Adrenal gland (tissue), 12 donors: Measurements from ENCODE around the gene ZDHHC14. TPM values are rescaled to one million over a fixed set of nuclear protein-coding genes. Genes with fewer than 3 reads are reported as not detected.
"Not testable (repeated sequence)": the region's sequence is repeated elsewhere in the genome, so short reads cannot be mapped to it uniquely, and the experiment has no call there.

ENCODE experiments used
- DNase-seq, 7 donors: peaks; one replicate each; pipeline ENCODE4 v3.0.0-alpha.2; 2019 to 2020
- H3K27ac ChIP-seq, 5 donors: fragments of 200-600 bp; sonication (generic) in 4 of 5; 1 replicate in 3 of 5; 2 replicates in 2 of 5; pipeline versions ENCODE4 v1.5.1 to v1.8.0; 2016 to 2020; ENCODE audit warnings: mild to moderate bottlenecking in 1 of 5
- H3K27me3 ChIP-seq: fragments of 200-600 bp; 2 replicates; pipeline ENCODE4 v1.8.0; 2021
- H3K36me3 ChIP-seq, 2 donors: fragments of 200-600 bp; replicated peaks in 1 of 2; 1 replicate in 1 of 2; 2 replicates in 1 of 2; pipeline versions ENCODE4 v1.5.1 to v1.8.0; 2018 to 2022
- H3K4me1 ChIP-seq, 2 donors: fragments of 200-600 bp; replicated peaks in 1 of 2; 1 replicate in 1 of 2; 2 replicates in 1 of 2; pipeline versions ENCODE4 v1.5.1 to v1.8.0; 2018 to 2021
- H3K4me3 ChIP-seq, 4 donors: fragments of 200-600 bp; sonication (generic) in 3 of 4; one replicate each; pipeline ENCODE4 v1.5.1; 2016 to 2018
- H3K9me3 ChIP-seq, 3 donors: fragments of 200-600 bp; sonication (generic) in 1 of 3; replicated peaks in 1 of 3; 1 replicate in 2 of 3; 2 replicates in 1 of 3; pipeline versions ENCODE4 v1.5.1 to v1.8.0; 2016 to 2021
- POLR2A ChIP-seq, 2 donors: fragments of 450-650 bp; IDR thresholded peaks; one replicate each; pipeline ENCODE4 v1.6.1; 2017; ENCODE audit warnings: antibody characterized with exemption in 2 of 2, mild to moderate bottlenecking in 2 of 2, moderate library complexity in 1 of 2
- WGBS, 4 donors: extraction: QIAGEN DNeasy Blood & Tissue Kit in 2 of 4; methylation state at CpG; one replicate each; pipeline versions ENCODE4 v1.1.5 to v1.1.7; 2013 to 2017; 5-methylcytosine and 5-hydroxymethylcytosine counted together
- intact Hi-C, 2 donors: fragments of 100-400 bp; cut with DNase I; formaldehyde crosslinking; loops; one replicate each; pipeline versions ENCODE4 v1.14.1 to v1.15.0; 2022 to 2023
- polyA plus RNA-seq, 3 donors: library from polyadenylated mRNA; stranded (reverse); fragments of 200-250 nt in 2 of 3; fragments of 350-450 nt in 1 of 3; fragmentation: Illumina TruSeq in 1 of 3; extraction: RNeasy Lipid Tissue Mini Kit (QIAGEN cat#74804) in 1 of 3; gene quantifications; one replicate each; pipeline ENCODE4 v1.2.3, GENCODE V29; 2013 to 2014
- total RNA-seq, 9 donors: library from RNA; depleted of rRNA in 4 of 9; stranded (reverse); fragments of >200 nt in 4 of 9; fragments of 120-200 nt in 1 of 9; fragmentation: NEBNext Ultra II Directional in 1 of 9; extraction: Animal tissue kit (Norgen Biotek cat#: 25700) in 1 of 9; gene quantifications; one replicate each; pipeline versions ENCODE4 v1.1.0 to v1.2.4, GENCODE V29; 2013 to 2023
- TF ChIP-seq, protein P1 (sequence below), 6 experiments: fragments of 450-650 bp in 4 of 6; fragments of 200-600 bp in 2 of 6; sonication (generic) in 1 of 6; IDR thresholded peaks; 1 replicate in 5 of 6; 2 replicates in 1 of 6; pipeline versions ENCODE4 v1.5.1 to v1.8.0; 2016 to 2021; ENCODE audit warnings: antibody characterized with exemption in 6 of 6, mild to moderate bottlenecking in 2 of 6, moderate library complexity in 1 of 6
- donor health status: healthy with polysubstance abuse.
- donor health status: Bipolar disorder and iron deficiency.
- donor health status: DM: yes; HTN: yes; CAD: no.
- donor health status: DM: no; HTN: no; CAD: no.
- donor health status: DM: no; HTN: no; CAD: no.
- donor health status: DM: yes; HTN: yes; CAD: no.

ZDHHC14 gene
- total and polyA plus RNA-seq, 12 donors = 3.8 to 14.3 (median 8.8) TPM

DNA sequence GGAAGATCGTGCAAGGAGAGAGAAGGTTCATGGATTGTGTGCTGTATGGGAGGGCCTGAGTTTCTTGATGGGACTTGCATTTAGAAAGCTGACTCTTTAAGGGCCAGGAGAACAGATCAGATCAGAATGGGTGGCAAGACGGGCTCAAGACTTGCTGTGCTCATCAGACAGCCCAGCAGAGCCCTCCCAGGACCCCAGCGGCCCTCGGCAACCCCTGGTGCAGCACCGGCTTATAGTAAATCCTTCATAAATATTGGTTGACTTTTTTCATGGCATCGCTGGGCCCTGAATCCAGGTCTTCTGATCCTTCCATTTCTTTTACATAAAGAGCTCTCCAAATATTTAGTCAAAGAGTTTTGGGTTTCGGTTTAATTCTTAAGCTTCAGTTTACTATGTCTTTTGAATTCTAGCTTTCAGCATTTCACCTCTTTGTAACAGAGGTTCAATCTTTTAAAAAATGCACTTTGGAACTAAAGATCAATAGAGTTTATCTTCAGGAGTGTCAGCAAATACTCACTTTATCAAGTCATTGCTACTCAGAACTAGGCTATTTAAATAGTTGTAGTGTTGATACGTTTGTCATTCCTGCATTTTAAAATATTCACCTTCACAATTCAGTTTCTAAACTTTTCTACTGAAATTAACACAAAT, 205.6 kb downstream of the ZDHHC14 start:
- Histone ChIP-seq H3K27me3 (no peaks in the 10 kb centered on the region), H3K4me1 (no peaks in the 10 kb centered on the region), H3K9me3 (no peaks in the 10 kb centered on the region), H3K36me3 (no peaks in the 10 kb centered on the region), H3K27ac (no peak overlapping the region), H3K4me3 (no peak overlapping the region)
- TF ChIP-seq, protein P1, sequence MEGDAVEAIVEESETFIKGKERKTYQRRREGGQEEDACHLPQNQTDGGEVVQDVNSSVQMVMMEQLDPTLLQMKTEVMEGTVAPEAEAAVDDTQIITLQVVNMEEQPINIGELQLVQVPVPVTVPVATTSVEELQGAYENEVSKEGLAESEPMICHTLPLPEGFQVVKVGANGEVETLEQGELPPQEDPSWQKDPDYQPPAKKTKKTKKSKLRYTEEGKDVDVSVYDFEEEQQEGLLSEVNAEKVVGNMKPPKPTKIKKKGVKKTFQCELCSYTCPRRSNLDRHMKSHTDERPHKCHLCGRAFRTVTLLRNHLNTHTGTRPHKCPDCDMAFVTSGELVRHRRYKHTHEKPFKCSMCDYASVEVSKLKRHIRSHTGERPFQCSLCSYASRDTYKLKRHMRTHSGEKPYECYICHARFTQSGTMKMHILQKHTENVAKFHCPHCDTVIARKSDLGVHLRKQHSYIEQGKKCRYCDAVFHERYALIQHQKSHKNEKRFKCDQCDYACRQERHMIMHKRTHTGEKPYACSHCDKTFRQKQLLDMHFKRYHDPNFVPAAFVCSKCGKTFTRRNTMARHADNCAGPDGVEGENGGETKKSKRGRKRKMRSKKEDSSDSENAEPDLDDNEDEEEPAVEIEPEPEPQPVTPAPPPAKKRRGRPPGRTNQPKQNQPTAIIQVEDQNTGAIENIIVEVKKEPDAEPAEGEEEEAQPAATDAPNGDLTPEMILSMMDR (IDR thresholded peaks at IDR 0.05) = no peak
- TF ChIP-seq POLR2A (IDR thresholded peaks at IDR 0.05) = no peak
- no peak for DNase-seq
- intact Hi-C loops = no loop called here
- 83 to 95% (median 92%) methylated on average over 8 of the region's 8 CpGs for WGBS, 4 donors

DNA sequence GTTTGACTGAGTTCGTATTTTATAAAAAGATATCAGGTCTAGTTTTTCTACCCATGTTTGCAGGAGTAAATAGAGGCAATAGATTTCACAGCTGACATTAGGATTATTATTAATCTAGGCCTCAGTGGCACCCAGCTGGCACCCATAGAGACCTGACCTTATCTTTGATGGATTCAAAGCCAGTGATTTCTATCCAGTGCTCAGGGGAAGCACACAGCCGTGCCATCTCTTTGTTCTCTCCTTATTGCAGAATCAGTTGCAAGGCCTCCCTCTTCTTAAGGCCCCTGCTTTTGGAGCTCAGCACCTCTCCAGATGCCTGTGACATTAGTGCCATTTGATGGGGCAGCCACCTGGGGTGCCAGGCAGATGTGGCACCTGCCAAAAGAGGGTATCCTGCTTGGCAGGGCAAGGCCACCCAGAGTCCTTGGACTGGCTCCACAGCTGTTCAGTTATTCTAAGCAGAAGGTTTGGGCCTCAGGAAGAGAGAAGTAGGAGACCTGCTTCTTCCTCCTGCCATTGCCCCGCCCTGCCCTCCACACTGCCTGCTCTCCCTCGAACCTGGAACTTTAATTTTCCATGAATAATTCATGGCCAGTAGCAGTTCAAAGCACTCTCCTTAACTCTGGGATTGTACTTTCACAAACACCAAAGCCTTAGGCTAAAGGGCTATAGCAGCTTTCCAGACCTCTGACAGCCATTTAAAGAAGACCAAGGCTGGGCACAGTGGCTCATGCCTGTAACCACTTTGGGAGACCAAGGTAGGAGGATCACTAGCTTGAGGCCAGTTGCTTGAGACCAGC, 206.3 kb downstream of the ZDHHC14 start:
- TF ChIP-seq POLR2A (IDR thresholded peaks at IDR 0.05) = no peak
- TF ChIP-seq, protein P1 (IDR thresholded peaks at IDR 0.05) = no peak
- DNase-seq = peak in 1 of 7 donors; percentile 2
- Histone ChIP-seq H3K9me3 (no peaks in the 10 kb centered on the region), H3K4me3 (no peak overlapping the region), H3K4me1 (no peaks in the 10 kb centered on the region), H3K27ac (no peak overlapping the region), H3K27me3 (no peaks in the 10 kb centered on the region), H3K36me3 (no peaks in the 10 kb centered on the region)
- 83 to 95% (median 88%) methylated on average over 3 to 4 of the region's 4 CpGs for WGBS, 4 donors
- intact Hi-C loops = no loop called here

DNA sequence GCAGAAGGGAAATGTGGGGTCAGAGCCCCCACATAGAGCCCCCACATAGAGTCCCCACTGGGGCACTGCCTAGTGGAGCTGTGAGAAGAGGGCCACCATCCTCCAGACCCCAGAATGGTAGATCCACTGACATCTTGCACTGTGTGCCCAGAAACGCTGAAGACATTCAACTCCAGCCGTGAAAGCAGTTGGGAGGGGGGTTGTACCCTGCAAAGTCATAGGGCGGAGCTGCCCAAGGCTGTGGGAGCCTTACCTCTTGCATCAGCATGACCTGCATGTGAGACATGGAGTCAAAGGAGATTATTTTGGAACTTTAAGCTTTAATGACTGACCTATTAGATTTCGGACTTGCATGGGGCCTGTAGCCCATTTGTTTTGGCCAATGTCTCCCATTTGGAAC, 209.7 kb downstream of the ZDHHC14 start:
- not testable (repeated sequence) for H3K9me3 ChIP-seq, H3K4me1 ChIP-seq, H3K27me3 ChIP-seq, H3K4me3 ChIP-seq, H3K36me3 ChIP-seq, H3K27ac ChIP-seq
- 91 to 96% (median 92%) methylated on average over 3 to 4 of the region's 4 CpGs for WGBS, 4 donors
- intact Hi-C loops = loop anchor here in 1 of 2 donors (10.0 kb wide), 1 partner anchor 276 kb away; no protein-coding TSS in a partner anchor
- DNase-seq = peak in 1 of 7 donors; percentile 3

DNA sequence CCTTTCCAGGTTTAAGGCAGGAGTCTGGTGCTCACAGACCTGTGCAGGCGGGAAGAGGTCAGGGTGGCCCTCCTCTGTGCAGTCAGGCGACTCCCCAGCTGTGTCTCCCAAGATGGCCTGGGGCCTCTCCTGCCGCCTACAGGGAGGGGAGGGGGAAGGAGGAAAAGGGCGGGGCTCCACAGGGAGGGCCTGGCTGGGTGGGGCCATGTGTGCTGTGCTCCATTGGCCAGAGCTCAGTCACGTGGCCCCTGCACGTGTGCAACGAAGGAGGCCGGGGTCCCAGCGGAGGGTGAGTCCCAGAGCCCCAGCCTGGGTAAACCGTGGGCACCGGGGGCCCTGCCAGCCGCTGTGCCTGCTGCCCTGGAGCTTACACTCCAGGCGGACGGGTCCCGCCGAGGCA, 211.6 kb downstream of the ZDHHC14 start:
- 88 to 100% (median 97%) methylated on average over 6 to 16 of the region's 16 CpGs for WGBS, 4 donors
- TF ChIP-seq, protein P1 (IDR thresholded peaks at IDR 0.05) = no peak
- no peak for TF ChIP-seq POLR2A (IDR thresholded peaks at IDR 0.05)
- Histone ChIP-seq H3K27me3 (no peaks in the 10 kb centered on the region), H3K27ac (no peak overlapping the region), H3K9me3 (no peaks in the 10 kb centered on the region), H3K4me1 (no peaks in the 10 kb centered on the region), H3K4me3 (no peak overlapping the region), H3K36me3 (no peaks in the 10 kb centered on the region)
- peak in 2 of 7 donors; percentile 11 to 23 for DNase-seq
- intact Hi-C loops = loop anchor here in 1 of 2 donors (10.0 kb wide), 1 partner anchor 278 kb away; no protein-coding TSS in a partner anchor
